AG04449 (cell line): Measurements from ENCODE around the gene C20orf144.
A peak's percentile ranks its signal among the peaks of the same experiment; 100 is the strongest.

Experiments used
- CTCF ChIA-PET: fragments of 350-600 bp; formaldehyde crosslinking; extraction: SDS; loops from one replicate; lab custom pipeline; 2021; ENCODE audit warnings: antibody characterized with exemption; lab: Yijun Ruan, JAX
- POLR2A ChIA-PET: fragments of 400-600, 350-600 bp; formaldehyde crosslinking; extraction: SDS; loops from one replicate; lab custom pipeline; 2020; ENCODE audit warnings: antibody characterized with exemption, inconsistent platforms; lab: Yijun Ruan, JAX
- DNase-seq: peaks from one replicate; pipeline ENCODE4 v3.0.0-alpha.2; 2010; ENCODE audit warnings: low read depth, low spot score
- H3K4me3 ChIP-seq: 2 replicates; pipeline ENCODE4 v1.5.1; 2011; ENCODE audit warnings: low read depth, mild to moderate bottlenecking, control low read depth, low read length
- CTCF ChIP-seq: IDR thresholded peaks from one replicate; pipeline ENCODE4 v1.5.1; 2011; ENCODE audit warnings: mild to moderate bottlenecking, moderate library complexity, low read length, control low read depth, inconsistent platforms; ENCODE audit not compliant: insufficient read depth; ENCODE audit errors: missing control alignments

C20orf144 gene

GRCh38 chr20:33647603-33648395 lies 14.3 kb upstream of the C20orf144 start:
- POLR2A ChIA-PET = interaction anchor here (0.7 to 1.4 kb wide), 3 partner anchors 15 to 204 kb away, joined by 3 to 4 read pairs (median 3); partner anchors contain the start of genes C20orf144, CBFA2T2 and SNTA1
- DNase-seq = peak; percentile 69
- TF ChIP-seq CTCF = no peak
- CTCF ChIA-PET = interaction anchor here (2.0 to 10.9 kb wide), 3 partner anchors 17 to 385 kb away, joined by 4 to 99 read pairs (median 8); partner anchors contain the start of genes ACTL10 and C20orf144
- no peak overlapping the region for H3K4me3 ChIP-seq

- ChIA-PET CTCF (interaction anchor here (1.4 to 10.9 kb wide), 4 partner anchors 16 to 386 kb away, joined by 4 to 99 read pairs (median 6); partner anchors contain the start of genes ACTL10 and C20orf144), POLR2A (interaction anchor here (0.8 to 1.4 kb wide), 2 partner anchors 14 to 15 kb away, joined by 3 to 4 read pairs; partner anchors contain the start of gene C20orf144)
- H3K4me3 ChIP-seq = no peak overlapping the region
- TF ChIP-seq CTCF = no peak
- no peak for DNase-seq
Observed at GRCh38 chr20:33648396-33649004, 13.6 kb upstream of the C20orf144 start.

- POLR2A ChIA-PET = interaction anchor here (0.8 to 1.4 kb wide), 2 partner anchors 13 to 14 kb away, joined by 3 to 4 read pairs; partner anchors contain the start of gene C20orf144
- CTCF ChIA-PET = interaction anchor here (1.4 to 10.9 kb wide), 4 partner anchors 16 to 387 kb away, joined by 4 to 99 read pairs (median 6); partner anchors contain the start of genes ACTL10 and C20orf144
- DNase-seq = no peak
- no peak overlapping the region for H3K4me3 ChIP-seq
- no peak for TF ChIP-seq CTCF
Observed at GRCh38 chr20:33649201-33649681, 12.9 kb upstream of the C20orf144 start.

- H3K4me3 ChIP-seq = no peak overlapping the region
- ChIA-PET CTCF (interaction anchor here (2.4 to 10.9 kb wide), 2 partner anchors 15 to 193 kb away, joined by 8 to 99 read pairs; partner anchors contain the start of genes ACTL10 and C20orf144), POLR2A (no interaction called here)
- no peak for DNase-seq
- no peak for TF ChIP-seq CTCF
Observed at GRCh38 chr20:33650111-33650752, 11.9 kb upstream of the C20orf144 start.

GRCh38 chr20:33650753-33651561 lies 11.2 kb upstream of the C20orf144 start:
- CTCF ChIA-PET = interaction anchor here (0.9 to 10.9 kb wide), 8 partner anchors 14 to 216 kb away, joined by 3 to 99 read pairs (median 13); partner anchors contain the start of genes ACTL10, C20orf144 and SNTA1
- no peak for TF ChIP-seq CTCF
- no peak overlapping the region for H3K4me3 ChIP-seq
- no peak for DNase-seq
- POLR2A ChIA-PET = no interaction called here
